Stimulated activated CD8-positive, alpha-beta memory T cell treated with anti-CD3 and anti-CD28 coated beads, Interleukin-12 subunit alpha, Interleukin-12 subunit beta, amount 100 ng/mL, for 4 hours (primary cell): ENCODE data around the gene SRRM5.
"Not testable (repeated sequence)": the region's sequence is repeated elsewhere in the genome, so short reads cannot be mapped to it uniquely, and the experiment has no call there.

Experiments used
- DNase-seq: peaks from one replicate; pipeline ENCODE4 v3.0.0-alpha.2; 2020; ENCODE audit warnings: low read depth

The SRRM5 gene

DNA sequence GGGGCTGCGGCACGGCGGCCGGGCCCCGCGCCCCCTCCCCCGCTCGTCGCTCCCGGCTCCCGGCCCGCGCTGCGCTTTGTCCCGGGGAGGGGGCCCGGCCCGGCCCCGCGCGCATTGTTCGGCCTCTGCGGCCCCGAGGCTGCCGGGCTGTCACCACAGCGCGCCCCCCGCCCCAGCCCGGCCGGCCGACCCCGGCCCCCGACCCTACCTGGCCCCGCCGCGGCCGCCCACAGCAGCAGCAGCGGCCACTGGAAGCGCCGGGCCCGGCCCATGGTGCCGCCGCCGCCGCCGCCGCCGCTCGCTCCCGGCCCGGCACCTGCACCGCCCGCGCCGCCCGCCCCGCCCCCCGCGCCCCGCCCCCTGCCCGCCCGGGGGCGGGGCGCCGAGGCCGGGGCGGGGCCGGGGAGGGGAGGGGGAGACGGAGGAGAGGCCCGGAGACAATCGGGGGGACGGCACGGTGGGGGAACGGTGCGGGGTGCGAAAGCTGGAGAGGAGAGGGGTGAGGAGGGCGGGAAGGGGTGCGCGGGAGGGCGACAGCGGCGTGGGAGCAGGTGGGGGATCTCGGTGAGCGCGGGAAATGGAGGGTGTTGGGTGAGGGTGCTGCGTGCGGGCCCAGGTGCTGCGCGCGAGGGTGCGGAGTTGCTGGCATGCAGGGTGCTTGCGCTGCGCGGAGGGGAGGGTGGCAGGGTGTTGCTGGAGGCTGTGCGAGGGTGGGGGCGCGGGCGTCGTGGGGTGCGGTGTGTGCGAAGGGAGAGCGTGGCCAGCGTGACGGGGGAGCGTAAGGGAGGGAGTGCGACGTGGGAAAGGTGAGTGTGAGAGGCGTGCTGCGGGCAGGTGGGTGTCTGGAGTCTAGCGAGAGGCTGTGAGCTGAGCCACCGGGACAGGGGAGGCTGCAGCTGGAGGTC is 27.9 kb downstream of the SRRM5 start, which contains the start of gene CADM4:
TSS of gene CADM4 (minus strand) at position 332 of the 905 bp plus-strand sequence. CDS start at position 272, 60 bp downstream.
- DNase-seq = peak; percentile 28

DNA sequence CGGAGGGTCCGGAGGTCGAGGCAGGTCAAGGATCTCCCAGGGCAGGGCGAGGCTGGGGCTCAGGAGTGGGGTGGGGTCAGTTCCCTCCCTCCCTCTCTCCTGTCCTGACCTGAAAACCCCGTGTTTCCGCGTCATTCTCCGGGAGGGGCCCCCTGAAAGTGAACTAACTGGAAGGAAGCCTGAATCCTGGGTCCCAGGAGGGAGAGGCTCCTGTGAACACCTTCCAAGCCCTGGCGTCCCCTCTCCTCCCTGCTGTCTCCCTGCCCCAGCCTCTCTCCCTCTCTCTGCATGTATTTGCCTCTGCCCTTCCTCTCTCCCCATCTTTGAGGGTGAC is 28.5 kb downstream of the SRRM5 start:
- no peak for DNase-seq

DNA sequence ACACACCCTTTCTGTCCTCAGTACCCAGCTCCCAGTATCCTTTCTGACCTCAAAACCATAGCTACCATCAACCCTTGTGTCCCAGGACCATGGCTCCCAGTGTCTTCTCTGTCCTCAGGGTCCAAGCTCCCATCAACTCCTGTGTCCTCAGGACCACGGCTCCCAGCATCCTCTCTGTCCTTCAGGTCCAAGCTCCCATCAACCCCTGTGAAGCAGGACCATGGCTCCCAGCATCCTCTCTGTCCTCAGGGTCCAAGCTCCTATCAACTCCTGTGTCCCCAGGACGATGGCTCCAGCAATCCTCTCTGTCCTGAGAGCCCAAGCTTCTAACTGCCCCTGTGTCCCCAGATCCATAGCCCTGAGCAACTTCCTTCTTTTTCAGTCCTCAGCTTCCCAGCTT is 29.4 kb downstream of the SRRM5 start:
- DNase-seq = no peak

DNA sequence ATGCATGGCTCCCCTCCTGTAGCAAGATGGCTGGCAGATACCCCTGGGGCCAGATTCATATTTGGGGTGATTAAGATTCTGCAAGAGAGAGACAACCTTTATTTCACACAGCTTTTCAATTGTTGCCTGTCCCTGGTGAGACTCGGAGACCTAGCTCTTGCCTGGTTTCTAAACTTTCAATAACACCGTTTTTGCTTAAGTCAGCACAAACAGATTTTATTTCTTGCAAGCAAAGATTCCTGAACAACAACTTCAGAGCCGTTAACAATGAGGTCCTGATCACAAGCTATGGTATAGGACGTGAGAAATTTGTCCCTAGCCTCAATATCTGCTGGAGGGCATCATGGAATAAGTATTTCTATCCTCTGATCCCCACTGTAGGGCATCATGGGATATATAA is 30.6 kb downstream of the SRRM5 start:
- no peak for DNase-seq

DNA sequence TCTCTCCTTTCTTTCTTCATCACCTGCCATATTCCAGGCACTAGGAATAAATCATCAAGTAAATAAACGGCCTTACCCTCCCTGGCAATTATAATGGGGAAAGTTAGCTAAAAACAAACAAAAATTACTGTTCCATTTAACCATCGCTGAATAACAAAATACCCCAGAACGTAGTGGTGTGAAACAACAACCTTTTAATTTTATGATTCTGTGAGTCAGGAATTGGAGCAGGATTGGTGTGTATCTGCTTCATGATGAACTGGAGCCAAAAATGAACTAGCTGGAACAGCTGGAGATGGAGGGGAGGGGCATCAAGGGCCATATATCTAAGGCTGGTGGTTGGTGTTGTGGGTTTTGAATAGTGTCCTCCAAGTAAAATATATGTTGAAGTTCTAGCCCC is 31.4 kb downstream of the SRRM5 start:
- no peak for DNase-seq

DNA sequence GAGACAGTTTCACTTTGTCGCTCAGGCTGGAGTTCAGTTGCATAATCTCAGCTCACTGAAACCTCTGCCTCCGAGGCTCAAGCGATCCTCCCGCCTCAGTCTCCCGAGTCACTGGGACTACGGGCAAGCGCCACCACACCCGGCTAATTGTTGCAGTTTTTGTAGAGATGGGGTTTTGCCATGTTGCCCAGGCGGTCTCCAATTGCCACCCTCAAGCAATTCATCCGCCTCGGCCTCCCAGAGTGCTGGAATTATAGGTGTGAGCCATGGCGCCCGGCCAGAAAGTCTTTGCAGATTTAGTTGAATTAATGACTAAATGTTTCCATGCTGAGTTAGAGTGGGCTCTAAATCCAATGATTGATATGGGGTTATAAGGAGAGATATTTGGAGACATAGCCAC is 32.3 kb downstream of the SRRM5 start:
- DNase-seq = no peak

DNA sequence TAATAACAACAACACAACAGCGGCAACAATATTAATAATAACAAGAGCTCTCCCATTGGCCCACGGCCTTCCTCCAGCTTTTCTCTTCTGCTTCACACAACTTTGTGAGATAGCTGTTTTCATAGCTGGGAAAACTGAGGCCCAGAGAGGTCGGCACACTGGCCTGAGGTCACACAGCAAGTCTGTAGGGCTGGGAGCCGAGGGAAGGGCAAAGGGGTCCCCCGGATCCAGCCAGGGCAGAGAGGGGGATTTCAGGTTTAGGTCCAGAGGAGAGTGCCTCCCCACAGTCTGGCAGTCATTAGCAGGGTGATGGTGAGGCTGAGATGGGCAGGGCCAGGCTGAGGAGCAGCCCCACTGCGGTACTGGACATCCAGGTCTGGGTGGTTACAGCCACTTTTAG is 36.7 kb downstream of the SRRM5 start:
- no peak for DNase-seq

DNA sequence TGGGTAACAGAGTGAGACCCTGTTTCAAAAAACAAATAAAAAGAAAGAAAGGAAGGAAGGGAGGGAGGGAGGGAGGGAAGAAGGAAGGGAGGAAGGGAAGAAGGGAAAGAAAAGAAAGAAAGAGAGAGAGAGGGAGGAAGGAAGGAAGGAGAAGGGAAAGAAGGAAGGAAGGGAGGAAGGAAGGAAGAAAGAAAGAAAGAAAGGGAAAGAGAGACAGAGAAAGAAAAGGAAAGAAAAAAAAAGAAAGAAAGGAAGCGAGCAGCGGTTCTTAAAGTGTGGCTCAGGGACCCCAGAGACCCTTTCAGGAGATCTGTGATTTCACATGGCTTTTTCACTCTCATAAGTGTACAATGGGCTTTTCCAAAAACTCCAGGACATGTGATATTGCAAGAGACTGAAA is 37.6 kb downstream of the SRRM5 start:
- DNase-seq = no peak

DNA sequence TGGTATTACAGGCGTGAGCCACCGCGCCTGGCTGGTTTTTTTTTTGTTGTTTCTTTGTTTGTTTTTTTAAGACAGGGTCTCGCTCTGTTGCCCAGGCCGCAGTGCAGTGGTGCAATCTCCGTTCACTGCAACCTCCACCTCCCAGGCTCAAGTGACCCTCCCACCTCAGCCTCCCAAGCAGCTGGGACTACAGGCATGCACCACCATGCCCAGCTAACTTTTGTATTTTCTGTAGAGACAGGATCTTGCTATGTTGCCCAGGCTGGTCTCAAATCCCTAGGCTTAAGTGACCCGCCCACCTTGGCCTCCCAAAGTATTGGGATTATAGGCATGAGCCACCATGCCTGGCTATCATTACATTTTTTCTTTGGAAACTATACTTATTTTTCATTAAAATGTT is 38.4 kb downstream of the SRRM5 start:
- DNase-seq = not testable (repeated sequence)

DNA sequence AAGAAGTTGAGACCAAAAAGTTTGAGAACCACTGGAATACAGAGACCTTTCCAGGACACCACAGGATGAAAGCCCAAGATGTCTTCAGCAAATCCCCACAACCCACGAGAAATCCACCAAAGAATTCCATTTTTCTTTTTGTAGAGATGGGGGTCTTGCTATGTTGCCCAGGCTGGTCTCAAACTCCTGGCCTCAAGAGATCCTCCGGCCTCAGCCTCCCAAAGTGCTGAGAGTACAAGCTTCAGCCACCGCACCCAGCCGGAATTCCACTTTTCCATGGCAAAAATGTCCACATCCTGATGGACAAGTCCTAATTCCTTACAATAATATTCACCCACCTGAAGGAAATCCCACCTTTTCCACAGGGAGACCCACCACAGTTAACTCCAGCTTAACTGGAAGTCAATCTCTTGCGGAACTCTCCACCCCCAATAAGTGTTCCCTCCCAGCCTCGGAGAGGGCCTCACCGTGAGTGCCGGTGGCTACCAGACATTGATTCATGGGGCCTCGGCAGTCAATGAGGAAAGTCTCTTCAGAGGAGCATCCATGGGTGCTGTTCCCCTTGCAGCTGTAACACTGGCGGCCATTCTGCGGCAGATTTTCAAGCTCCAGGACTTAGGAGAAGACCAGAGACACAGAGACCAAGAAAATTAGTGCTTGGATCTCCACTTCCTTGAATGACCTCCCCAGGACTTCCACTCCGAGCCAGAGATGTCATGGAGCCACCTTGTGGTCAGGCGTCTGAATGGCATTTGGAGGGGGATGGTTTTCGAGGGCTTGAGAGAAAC is 40.1 kb downstream of the SRRM5 start:
- peak; percentile 17 for DNase-seq

DNA sequence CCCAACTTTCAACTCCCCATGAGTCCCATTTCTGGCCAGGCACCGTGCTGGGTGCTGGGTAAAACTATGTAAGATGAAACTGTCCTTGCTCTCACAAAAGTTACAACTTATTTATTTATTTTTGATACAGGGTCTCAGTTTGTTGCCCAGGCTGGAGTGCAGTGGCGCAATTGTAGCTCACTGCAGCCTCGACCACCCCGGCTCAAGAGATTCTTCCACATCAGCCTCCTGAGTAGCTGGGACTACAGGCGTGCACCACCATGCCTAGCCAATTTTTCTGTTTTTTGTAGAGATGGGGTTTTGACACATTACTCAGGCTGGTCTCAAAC is 40.6 kb downstream of the SRRM5 start:
- DNase-seq = no peak

DNA sequence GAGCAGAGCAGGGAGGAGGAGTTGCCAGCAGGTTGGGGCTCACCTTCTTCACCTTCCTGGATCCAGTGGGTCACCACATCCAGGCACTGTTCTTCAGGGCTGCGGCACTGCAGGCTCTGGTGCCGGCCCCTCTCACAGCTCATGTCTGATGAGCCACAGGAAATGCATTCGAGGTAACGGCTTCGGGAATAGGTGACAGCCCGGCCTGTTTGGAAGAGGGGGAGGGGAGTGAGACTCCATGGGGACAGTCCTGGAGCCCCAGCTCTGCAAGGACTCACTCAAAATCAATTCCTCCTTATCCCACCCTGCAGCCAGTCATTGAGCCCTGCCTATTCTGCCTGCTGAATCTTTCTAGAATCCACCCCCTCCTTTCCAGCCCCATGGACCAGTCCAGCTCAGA is 44.5 kb downstream of the SRRM5 start:
- DNase-seq = no peak

DNA sequence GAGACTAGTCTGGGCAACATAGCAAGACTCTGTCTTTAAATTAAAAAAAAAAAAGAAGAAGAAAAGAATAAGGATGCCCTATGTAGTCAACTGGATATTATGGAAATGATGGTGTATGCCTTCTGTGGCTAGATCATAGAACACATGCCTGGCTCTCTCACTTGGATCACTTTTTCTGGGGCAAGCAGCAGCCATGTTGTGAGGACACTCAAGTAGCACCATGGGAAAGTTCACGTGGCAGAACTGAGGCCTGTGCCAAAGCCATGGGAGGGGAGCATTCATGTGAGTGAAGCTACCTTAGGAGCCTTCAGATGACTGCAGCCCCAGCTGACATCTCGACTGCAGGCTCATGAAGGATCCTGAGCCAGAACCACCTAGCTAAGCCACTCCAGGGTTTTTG is 46.1 kb downstream of the SRRM5 start:
- no peak for DNase-seq

DNA sequence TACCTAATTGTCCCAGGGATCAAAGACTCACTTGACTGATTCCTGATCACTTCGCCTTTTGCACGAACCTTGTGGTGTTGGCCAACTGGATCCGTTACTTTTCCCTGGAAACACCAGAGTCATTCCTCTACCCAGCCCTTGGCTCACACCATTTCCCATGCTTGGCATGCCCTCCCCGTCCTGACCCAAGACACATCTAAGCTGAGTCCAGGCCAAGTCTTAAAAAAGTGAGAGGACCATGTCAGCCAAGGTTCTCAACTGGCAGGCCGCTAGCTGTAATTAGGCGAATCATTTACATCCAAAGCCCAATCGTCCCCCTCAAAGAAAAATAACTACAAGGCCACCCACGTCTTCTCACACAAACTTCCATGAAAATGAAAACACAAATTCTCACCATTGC is 46.6 kb downstream of the SRRM5 start:
- DNase-seq = no peak

DNA sequence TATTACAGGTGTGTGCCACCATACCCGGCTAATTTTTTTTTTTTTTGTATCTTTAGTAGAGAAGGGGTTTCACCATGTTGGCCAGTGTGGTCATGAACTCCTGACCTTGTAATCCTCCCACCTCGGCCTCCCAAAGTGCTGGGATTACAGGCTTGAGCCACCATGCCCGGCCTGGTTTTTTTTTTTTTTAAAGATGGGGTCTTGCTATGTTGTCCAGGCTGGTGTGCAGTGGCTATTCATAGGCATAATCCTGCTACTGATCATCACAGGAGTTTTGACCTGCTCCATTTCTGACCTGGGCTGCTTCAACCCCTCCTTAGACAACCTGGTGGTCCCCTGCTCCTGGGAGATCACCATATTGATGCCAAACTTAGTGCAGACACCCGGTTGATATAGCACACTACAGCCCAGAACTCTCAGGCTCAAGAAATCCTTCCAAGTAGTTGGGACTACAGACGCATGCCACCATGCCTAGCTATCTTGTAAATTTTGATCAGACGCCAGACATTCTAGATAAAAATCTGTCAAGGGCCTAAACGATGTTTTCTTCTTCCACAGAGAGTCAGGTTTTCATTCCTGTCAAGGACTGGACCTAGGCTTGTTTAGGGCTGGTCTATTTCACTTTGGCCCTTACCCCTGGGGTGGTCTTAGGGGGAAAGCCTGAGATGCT is 48.5 kb downstream of the SRRM5 start:
- no peak for DNase-seq

DNA sequence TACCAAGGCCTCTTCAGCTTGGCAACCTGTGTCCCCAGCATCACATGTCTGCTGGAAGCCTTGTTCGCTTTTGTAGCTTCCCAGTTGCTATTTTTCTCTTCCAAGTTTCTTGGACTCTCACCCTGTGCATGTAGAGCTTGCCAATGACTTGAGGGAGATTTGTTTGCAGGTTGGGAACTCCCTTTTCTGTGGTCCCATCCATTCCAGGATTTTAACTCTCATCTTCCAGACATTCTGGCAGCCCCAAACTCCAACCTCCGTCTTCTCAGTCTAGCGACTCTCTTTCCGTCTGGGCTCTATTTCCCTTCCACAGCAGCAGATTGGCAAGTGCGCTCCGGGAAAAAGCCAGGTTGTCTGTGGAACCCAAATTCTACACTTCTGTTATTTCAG is 49.1 kb downstream of the SRRM5 start:
- no peak for DNase-seq

DNA sequence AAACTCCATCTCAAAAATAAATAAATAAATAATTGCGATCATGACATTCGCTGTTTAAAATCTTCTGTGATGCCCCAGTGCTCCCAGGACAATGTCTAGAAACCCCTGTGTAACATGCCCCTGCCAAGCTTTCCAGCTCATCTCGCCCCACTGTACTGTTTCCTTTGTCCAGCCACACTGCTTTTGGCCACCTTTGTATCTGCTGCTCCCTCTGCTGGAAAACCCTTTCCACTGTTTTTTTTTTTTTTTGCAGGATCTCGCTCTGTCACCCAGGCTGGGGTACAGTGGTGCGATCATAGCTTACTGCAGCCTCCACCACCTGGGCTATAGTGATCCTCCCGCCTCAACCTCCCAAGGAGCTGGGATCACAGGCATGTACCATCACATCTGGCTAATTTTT is 50.6 kb downstream of the SRRM5 start:
- DNase-seq = no peak

DNA sequence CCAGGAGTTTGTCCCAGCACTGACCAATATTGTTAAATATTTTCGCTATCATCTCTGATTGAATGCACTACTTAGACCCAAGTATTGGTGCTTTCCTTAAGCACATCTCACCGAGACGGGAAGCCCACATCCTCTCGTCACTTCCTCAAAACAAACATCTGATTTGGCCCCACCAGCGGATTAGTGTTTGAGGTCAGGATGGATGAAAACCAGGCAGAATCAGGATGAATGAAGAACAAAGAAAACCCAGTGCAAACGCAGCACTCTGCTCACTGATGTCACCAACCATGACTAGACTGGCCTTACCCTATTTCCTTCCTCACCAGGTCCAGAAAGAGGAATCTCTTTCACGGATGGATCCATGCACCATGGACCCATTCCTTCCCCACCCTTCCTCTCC is 52.1 kb downstream of the SRRM5 start:
- no peak for DNase-seq
